Gastroesophageal sphincter (tissue), 3 donors: ENCODE data around the gene HAUS7.

Experiments used
- EP300 ChIP-seq: sonication (generic); formaldehyde crosslinking; IDR thresholded peaks from one replicate; pipeline ENCODE4 v1.6.1; 2017; ENCODE audit warnings: antibody characterized with exemption, mild to moderate bottlenecking
- POLR2A ChIP-seq, 2 donors: fragments of 450-650 bp; IDR thresholded peaks; one replicate each; pipeline ENCODE4 v1.6.1; 2017; ENCODE audit warnings: antibody characterized with exemption in 2 of 2, mild to moderate bottlenecking in 2 of 2, moderate library complexity in 1 of 2
- POLR2AphosphoS5 ChIP-seq: sonication (generic); formaldehyde crosslinking; IDR thresholded peaks from one replicate; pipeline ENCODE4 v1.6.1; 2017; ENCODE audit warnings: antibody characterized with exemption
- TF ChIP-seq, protein P1 (sequence below), 4 experiments: fragments of 200-600 bp in 2 of 4; fragments of 450-650 bp in 2 of 4; sonication (generic) in 1 of 4; IDR thresholded peaks; one replicate each; pipeline ENCODE4 v1.5.1; 2017 to 2019; ENCODE audit warnings: antibody characterized with exemption in 4 of 4, mild to moderate bottlenecking in 2 of 4, moderate library complexity in 2 of 4

DNA sequence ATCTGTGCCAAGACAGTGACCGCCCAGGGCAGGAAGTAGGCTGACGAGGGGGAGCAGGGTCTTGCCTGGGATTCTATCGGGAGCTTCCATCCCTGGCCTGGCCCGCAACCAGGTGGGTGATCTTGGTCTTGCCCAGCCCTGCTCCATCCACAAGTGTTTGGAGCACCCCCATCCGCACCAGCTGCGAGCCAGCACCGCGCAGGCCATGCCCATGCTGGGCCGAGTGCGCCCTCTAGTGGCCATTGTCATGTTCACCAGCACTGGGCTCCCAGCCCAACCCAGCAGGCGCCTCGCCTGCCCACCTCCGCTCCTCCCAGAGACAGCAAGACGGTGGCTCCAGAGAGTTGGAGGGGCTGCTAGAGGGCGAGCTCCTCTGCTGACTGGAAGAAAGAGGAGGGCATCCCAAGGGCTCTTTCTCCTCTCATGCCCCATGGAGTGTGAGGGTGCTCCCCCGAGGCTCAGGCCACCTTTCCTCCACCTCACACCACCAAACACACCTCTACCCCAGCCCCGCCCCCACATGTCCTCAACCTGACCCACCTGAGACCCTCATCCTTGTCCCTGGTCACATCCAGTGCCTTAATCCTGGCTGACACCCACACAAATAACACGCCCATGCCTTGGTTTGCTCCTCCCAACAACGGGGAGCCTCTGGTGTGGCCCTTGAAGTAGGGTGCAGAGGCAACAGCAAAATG, 37.3 kb upstream of the HAUS7 start:
- TF ChIP-seq, protein P1, sequence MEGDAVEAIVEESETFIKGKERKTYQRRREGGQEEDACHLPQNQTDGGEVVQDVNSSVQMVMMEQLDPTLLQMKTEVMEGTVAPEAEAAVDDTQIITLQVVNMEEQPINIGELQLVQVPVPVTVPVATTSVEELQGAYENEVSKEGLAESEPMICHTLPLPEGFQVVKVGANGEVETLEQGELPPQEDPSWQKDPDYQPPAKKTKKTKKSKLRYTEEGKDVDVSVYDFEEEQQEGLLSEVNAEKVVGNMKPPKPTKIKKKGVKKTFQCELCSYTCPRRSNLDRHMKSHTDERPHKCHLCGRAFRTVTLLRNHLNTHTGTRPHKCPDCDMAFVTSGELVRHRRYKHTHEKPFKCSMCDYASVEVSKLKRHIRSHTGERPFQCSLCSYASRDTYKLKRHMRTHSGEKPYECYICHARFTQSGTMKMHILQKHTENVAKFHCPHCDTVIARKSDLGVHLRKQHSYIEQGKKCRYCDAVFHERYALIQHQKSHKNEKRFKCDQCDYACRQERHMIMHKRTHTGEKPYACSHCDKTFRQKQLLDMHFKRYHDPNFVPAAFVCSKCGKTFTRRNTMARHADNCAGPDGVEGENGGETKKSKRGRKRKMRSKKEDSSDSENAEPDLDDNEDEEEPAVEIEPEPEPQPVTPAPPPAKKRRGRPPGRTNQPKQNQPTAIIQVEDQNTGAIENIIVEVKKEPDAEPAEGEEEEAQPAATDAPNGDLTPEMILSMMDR (IDR thresholded peaks at IDR 0.05) = peak in 3 of 4 experiments; percentile 85 to 90 (median 89)
- TF ChIP-seq POLR2A (IDR thresholded peaks at IDR 0.05) (no peak), POLR2AphosphoS5 (peak; percentile 39), EP300 (no peak)
